Cardiac fibroblast (primary cell): ENCODE results near the gene UHRF1.
A peak's percentile ranks its signal among the peaks of the same experiment; 100 is the strongest.

Source experiments
- DNase-seq, 2 donors: peaks; one replicate each; pipeline versions ENCODE4 v3.0.0 to v3.0.0-alpha.2; 2010; ENCODE audit warnings: low read depth in 2 of 2
- H3K4me3 ChIP-seq, 2 donors: replicated peaks in 1 of 2; 1 replicate in 1 of 2; 2 replicates in 1 of 2; pipeline ENCODE4 v1.5.1; 2011; ENCODE audit warnings: low read depth in 2 of 2, low read length in 2 of 2, mild to moderate bottlenecking in 2 of 2, moderate library complexity in 1 of 2
- TF ChIP-seq, protein P1 (sequence below): IDR thresholded peaks from one replicate; pipeline ENCODE4 v1.5.1; 2011; ENCODE audit warnings: low read depth, mild to moderate bottlenecking, low read length, inconsistent platforms

The UHRF1 gene

DNA sequence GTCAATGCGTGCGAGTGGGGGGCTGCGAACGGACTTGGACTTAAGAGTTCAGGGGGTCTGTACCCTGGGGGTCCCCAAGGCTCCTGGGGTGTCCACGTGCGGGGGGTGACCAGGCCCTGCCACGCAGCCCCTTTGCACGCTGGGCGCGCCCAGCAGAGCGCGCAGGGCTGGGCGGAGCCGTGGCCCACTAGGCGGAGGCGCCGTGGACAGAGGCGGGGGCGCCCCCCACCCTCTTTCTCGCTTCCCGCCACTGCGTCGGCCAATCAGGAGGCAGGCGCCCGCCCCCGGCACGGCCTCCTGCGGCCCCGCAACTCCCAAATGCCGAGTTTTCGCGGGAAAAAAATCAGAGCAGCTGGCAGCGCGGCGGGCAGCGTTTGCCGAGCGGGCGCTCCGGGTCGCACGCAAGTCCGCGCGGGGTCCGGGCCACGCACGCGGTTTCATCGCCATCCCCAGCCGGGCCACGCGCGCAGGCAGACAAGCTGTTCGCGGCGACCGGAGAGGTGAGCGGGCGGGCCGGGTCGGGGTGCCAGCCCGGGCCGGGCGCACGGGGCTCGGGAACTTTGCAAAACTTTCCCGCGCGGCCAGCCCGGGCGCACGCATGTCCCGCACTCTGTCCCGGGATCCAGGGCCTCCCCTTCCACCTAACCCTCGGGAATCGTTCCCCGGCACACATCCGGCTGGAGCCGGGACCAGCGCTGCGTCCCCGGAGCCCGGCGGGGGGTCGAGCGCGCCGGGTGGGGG is at the start of gene UHRF1:
Gene UHRF1 (plus strand): TSS at position 346 of the 741 bp plus-strand sequence. CDS start 1,385 bp downstream, outside the sequence.
- DNase-seq = peak in 1 of 2 donors; percentile 35
- peak within 1 kb of the TSS; percentile 52 to 66 for H3K4me3 ChIP-seq
- TF ChIP-seq, protein P1, sequence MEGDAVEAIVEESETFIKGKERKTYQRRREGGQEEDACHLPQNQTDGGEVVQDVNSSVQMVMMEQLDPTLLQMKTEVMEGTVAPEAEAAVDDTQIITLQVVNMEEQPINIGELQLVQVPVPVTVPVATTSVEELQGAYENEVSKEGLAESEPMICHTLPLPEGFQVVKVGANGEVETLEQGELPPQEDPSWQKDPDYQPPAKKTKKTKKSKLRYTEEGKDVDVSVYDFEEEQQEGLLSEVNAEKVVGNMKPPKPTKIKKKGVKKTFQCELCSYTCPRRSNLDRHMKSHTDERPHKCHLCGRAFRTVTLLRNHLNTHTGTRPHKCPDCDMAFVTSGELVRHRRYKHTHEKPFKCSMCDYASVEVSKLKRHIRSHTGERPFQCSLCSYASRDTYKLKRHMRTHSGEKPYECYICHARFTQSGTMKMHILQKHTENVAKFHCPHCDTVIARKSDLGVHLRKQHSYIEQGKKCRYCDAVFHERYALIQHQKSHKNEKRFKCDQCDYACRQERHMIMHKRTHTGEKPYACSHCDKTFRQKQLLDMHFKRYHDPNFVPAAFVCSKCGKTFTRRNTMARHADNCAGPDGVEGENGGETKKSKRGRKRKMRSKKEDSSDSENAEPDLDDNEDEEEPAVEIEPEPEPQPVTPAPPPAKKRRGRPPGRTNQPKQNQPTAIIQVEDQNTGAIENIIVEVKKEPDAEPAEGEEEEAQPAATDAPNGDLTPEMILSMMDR = no peak

DNA sequence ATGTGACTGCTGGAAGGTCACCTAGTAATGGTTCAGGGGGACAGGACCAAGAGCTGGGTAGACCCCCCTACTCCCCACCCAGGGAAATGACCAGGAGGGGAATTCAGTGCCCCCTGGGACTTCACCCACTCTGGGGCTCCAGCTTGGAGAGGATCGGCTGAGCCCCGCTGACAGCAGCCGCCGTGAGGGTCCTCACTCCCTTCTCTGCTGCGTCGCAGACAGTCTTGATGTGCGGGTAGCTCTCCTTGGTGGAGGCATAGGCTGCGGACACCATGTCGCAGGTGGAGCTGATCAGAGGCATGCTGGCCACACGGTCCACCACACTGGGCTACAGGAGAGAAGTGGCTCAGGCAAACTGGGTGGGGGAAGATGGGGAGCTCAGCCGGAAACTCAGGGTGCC is 49.6 kb upstream of the UHRF1 start:
- no peak overlapping the region for H3K4me3 ChIP-seq
- no peak for DNase-seq

DNA sequence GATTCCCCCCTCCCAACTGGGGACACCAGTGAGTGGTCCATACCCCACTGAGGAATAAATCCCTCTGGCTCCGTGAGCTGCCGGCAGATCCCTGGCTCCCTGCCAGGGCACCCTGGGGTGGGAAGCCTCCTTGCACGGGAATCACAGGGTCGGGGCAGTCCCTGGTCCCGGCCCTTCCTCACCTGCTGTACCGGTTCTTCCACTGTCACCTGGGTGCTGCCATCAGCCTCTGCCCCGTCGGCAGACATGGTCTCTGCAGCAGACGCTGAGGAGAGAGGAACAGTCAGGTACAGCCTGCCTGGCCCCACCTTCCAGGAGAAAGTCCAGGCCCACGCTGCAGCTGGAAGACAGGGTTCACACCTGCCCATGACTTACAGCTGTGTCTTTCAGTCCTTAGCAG is 48.2 kb upstream of the UHRF1 start:
- TF ChIP-seq, protein P1 = no peak
- no peak overlapping the region for H3K4me3 ChIP-seq
- no peak for DNase-seq

More for the DNA sequence above, 49.6 kb upstream of the UHRF1 start:
- TF ChIP-seq, protein P1 = no peak

DNA sequence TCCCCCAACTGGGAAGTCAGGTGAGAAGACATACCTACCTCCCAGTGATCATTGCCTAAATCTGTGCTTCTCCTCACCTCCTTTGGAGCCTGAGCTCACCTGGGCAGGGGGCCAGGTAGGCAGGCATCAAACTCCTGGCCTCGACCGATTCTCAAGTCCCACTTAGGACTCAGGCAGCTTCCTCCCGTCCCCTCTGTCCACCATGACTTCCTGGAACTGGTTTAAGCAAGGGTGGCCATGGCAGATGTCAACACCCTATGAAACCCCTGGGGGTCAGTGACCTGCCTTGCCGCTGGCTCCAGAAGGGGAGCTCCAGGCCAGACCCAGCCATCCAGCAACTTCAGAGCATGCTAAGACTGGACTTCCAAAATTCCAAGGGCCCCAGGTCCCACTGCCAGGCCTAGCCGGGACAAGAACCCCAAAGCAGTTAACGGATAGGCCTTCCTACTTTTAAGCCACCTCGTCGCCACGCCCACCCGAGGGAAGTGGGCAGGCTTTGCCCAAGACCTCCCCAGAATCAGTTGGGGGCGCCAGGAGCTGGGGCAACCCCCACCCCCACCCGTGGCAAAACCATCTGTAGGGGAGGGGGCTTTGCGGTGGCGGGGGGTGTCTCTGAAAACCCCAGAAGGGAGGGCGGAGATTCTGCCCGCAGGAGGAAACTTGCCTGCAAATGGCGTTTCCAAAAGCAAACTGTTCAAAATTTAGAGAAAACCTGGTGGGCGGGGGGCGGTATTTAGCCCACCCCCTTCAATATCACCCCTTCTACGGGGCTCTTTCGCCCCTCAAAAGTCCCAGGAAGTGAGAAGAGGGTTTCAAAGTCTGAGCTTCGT is 42.5 kb upstream of the UHRF1 start:
- peak overlapping the region; percentile 66 to 76 for H3K4me3 ChIP-seq
- TF ChIP-seq, protein P1 = no peak
- peak; percentile 45 to 53 for DNase-seq

DNA sequence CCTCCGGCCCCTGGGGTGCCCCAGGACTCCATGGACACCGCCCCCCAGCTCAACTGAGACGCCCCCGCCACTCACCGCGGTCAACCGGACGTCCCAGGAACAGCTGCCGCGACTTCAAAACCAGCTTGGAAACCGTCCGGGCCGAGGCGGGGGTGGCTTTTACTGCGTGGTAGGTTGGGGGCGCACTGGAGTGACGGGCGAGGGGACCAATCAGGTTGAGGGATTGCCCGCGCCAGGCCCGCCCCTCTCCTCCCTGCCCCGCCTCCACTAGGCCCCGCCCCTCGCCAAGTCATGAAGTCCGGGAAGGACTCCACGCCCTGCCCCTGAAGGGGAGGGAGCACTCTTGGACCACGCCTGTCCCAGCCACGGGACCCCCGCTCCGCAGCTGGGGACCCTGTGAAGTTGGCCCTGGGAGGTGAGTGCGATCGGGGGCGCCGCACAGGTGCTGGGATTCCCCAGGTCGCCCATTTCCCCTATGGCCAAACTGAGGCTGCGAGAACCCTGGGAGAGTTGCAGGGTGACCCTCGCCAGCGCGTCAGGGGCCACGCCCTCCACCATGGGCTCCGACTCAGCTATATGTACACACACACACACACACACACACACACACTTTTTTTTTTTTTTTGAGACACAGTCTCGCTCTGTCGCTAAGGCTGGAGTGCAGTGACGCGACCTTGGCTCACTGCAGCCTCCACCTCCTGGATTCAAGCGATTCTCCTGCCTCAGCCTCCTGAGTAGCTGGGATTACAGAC is 41.6 kb upstream of the UHRF1 start, which contains the start of gene PLIN3:
Gene PLIN3 (minus strand): TSS at position 134 of the 752 bp plus-strand sequence. CDS start 6,273 bp downstream, outside the sequence.
- TF ChIP-seq, protein P1 = no peak
- peak; percentile 97 to 98 for DNase-seq
- H3K4me3 ChIP-seq = peak within 1 kb of the TSS; percentile 66 to 76

DNA sequence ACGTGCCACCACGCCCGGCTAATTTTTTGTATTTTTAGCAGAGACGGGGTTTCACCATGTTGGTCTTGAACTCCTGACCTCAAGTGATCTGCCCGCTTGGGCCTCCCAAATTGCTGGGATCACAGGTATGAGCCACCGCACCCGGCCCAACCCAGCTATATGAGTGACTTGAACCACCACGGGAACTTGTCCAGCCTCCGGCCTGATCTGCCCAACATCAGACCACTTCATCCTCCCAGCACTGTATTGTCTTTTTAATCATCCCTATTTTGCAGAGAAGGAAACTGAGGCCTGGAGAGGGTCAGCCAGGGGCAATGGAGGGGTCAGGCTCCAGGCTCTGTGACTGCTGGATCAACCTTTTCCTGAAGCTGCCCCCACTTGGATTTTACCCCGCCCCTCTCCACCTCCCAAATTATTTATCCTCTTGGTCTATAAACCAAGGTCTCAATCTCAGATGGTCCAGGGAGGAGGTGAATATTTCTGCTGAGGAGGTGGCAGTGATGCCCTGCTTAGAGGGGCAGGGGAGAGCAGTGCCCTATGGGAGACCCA is 40.9 kb upstream of the UHRF1 start:
- H3K4me3 ChIP-seq = no peak overlapping the region
- TF ChIP-seq, protein P1 = no peak
- DNase-seq = no peak
